ENCODE results near the gene SUFU. TPM values are rescaled to one million over a fixed set of nuclear protein-coding genes. Genes with fewer than 3 reads are reported as not detected.

The SUFU gene
- total RNA-seq, 1 experiment from 2014 or later = 2.7 TPM

GRCh38 chr10:102467971-102468438 lies 35.8 kb upstream of the SUFU start:
- H3K9ac ChIP-seq (ENCODE audit: low read length) = no peak overlapping the region
- H4K20me1 ChIP-seq (ENCODE audit: low read length) = no peaks in the 10 kb centered on the region
- H2AFZ ChIP-seq (ENCODE audit: low read length) = no peak overlapping the region
- H3K4me3 ChIP-seq (ENCODE audit: low read length) = no peak overlapping the region
- no peaks in the 10 kb centered on the region for H3K9me2 ChIP-seq (replicated peaks; ENCODE audit: low read length)
- DNase-seq (no peak), ATAC-seq (no peak)
- H3K9me3 ChIP-seq (ENCODE audit: low read length) = no peaks in the 10 kb centered on the region
- CTCF ChIA-PET = no interaction called here
- intact Hi-C loops (cut with micrococcal nuclease) = no loop called here
- H3K79me2 ChIP-seq (ENCODE audit: low read length) = no peaks in the 10 kb centered on the region
- H3F3A ChIP-seq (ENCODE audit: low read length, unreplicated experiment) = no peaks in the 10 kb centered on the region
- TF ChIP-seq EZH2 (IDR thresholded peaks at IDR 0.05; ENCODE audit: low read length, unreplicated experiment) (no peak), CTCF (conservative IDR thresholded peaks at IDR 0.05; ENCODE audit: low read depth, low read length) (no peak), EZH2phosphoT487 (IDR thresholded peaks at IDR 0.05; ENCODE audit: borderline replicate concordance, low read length) (no peak)
- no peaks in the 10 kb centered on the region for H3K4me1 ChIP-seq (ENCODE audit: insufficient read depth, low read length)
- H3K27ac ChIP-seq (ENCODE audit: low read length) = no peak overlapping the region
- no TSS peak for BruUV-seq (replicated peaks)
- H3K27me3 ChIP-seq (ENCODE audit: low read length) = no peaks in the 10 kb centered on the region
- H3K36me3 ChIP-seq (ENCODE audit: low read depth, low read length) = no peaks in the 10 kb centered on the region
- H3K4me2 ChIP-seq (ENCODE audit: low read length) = no peak overlapping the region
- POLR2A ChIA-PET (ENCODE audit: unreplicated experiment) = no interaction called here

GRCh38 chr10:102468683-102469082 lies 35.1 kb upstream of the SUFU start:
- ChIA-PET CTCF (no interaction called here), POLR2A (ENCODE audit: unreplicated experiment) (no interaction called here)
- DNase-seq = no peak

More at GRCh38 chr10:102468683-102469082, 35.1 kb upstream of the SUFU start:
- intact Hi-C loops (cut with micrococcal nuclease) = no loop called here
- H3K4me2 ChIP-seq (ENCODE audit: low read length) = no peak overlapping the region
- no peak overlapping the region for H3K9ac ChIP-seq (ENCODE audit: low read length)
- TF ChIP-seq EZH2 (IDR thresholded peaks at IDR 0.05; ENCODE audit: low read length, unreplicated experiment) (no peak), EZH2phosphoT487 (IDR thresholded peaks at IDR 0.05; ENCODE audit: borderline replicate concordance, low read length) (no peak), CTCF (conservative IDR thresholded peaks at IDR 0.05; ENCODE audit: low read depth, low read length) (no peak)
- H3K4me3 ChIP-seq (ENCODE audit: low read length) = no peak overlapping the region
- H3K9me2 ChIP-seq (replicated peaks; ENCODE audit: low read length) = no peaks in the 10 kb centered on the region
- H3K9me3 ChIP-seq (ENCODE audit: low read length) = no peaks in the 10 kb centered on the region
- H3K27ac ChIP-seq (ENCODE audit: low read length) = no peak overlapping the region
- H3K27me3 ChIP-seq (ENCODE audit: low read length) = no peaks in the 10 kb centered on the region
- H2AFZ ChIP-seq (ENCODE audit: low read length) = no peak overlapping the region
- H3K79me2 ChIP-seq (ENCODE audit: low read length) = no peaks in the 10 kb centered on the region
- no TSS peak for BruUV-seq (replicated peaks)
- no peaks in the 10 kb centered on the region for H3K36me3 ChIP-seq (ENCODE audit: low read depth, low read length)
- ATAC-seq = no peak
- H3F3A ChIP-seq (ENCODE audit: low read length, unreplicated experiment) = no peaks in the 10 kb centered on the region
- H4K20me1 ChIP-seq (ENCODE audit: low read length) = no peaks in the 10 kb centered on the region
- H3K4me1 ChIP-seq (ENCODE audit: insufficient read depth, low read length) = no peaks in the 10 kb centered on the region
